GM04504 (cell line): ENCODE data around the gene SLC1A4.

ENCODE experiments used
- DNase-seq: peaks from one replicate; pipeline ENCODE4 v3.0.0-alpha.2; 2012; ENCODE audit warnings: low read depth

SLC1A4 gene

GRCh38 chr2:65054749-65055421, 65.7 kb downstream of the SLC1A4 start:
- DNase-seq, result no peak

DNA sequence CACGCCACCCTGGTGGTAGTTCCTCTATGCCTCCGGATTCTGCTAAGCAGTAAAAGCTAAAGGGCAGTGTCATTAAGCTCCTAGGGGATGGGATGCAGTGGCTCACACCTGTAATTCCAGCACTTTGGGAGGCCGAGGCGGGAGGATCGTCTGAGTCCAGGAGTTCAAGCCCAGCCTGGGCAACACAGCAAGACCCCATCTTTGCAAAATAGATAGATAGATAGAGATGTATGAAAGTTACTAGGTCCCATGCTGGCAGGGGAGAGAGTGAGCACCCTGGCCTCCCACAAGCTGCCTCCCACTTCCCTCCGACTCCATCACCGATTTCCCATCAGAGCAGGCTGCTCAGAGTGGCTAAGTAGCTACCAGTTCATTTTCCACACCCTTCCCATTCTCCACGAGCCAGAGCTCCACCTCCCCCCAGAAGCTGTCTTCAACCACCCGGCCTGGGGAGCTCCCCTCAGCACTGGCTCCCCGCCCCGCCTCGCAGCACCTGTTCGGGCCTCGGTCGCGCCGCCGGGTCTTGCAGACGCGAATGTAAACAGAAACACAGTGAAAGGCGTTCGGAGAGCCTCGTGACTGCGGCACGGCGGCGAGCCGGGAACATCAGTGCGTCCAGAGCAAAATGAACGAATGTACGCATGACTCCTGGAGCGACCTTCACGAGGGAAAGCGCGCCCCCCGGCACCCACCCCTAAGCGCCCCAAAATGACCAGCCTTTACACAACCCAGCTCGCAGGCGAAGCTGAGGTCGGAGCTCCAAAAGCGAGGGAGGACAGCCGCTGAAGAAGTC, 66.4 kb downstream of the SLC1A4 start:
- DNase-seq, result no peak

GRCh38 chr2:65056215-65057053, 67.2 kb downstream of the SLC1A4 start, which contains the start of gene CEP68:
TSS of gene CEP68 (plus strand) at chr2:65056416. CDS start at chr2:65069445, 13,029 bp downstream.
- DNase-seq, result peak; percentile 92

- no peak for DNase-seq
Measured at GRCh38 chr2:65057054-65057375, 67.8 kb downstream of the SLC1A4 start.

- DNase-seq, result no peak
Measured at GRCh38 chr2:65057391-65058052, 68.3 kb downstream of the SLC1A4 start.

DNA sequence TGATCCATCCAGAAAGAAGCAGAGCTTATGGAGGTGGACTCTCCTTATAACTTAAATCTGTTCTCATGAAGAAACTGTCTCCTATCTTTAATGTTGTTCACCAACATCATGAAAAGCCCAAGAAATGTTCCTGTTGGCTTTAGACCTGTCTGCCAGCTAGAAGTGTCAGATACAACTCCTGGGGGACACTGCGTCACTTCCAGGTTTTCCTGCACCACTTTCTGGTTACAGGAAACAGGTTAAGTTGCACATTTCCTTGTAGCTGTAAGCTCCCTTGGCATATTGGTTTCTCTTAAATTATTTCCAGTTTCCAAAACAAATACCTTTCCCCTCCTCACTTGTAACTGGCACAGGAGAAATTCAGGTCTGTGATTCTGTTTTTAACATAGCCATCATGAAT, 69.9 kb downstream of the SLC1A4 start:
- DNase-seq, result no peak

GRCh38 chr2:65061146-65061909, 72.1 kb downstream of the SLC1A4 start:
- no peak for DNase-seq

GRCh38 chr2:65061910-65062339, 72.7 kb downstream of the SLC1A4 start:
- DNase-seq, result no peak

DNA sequence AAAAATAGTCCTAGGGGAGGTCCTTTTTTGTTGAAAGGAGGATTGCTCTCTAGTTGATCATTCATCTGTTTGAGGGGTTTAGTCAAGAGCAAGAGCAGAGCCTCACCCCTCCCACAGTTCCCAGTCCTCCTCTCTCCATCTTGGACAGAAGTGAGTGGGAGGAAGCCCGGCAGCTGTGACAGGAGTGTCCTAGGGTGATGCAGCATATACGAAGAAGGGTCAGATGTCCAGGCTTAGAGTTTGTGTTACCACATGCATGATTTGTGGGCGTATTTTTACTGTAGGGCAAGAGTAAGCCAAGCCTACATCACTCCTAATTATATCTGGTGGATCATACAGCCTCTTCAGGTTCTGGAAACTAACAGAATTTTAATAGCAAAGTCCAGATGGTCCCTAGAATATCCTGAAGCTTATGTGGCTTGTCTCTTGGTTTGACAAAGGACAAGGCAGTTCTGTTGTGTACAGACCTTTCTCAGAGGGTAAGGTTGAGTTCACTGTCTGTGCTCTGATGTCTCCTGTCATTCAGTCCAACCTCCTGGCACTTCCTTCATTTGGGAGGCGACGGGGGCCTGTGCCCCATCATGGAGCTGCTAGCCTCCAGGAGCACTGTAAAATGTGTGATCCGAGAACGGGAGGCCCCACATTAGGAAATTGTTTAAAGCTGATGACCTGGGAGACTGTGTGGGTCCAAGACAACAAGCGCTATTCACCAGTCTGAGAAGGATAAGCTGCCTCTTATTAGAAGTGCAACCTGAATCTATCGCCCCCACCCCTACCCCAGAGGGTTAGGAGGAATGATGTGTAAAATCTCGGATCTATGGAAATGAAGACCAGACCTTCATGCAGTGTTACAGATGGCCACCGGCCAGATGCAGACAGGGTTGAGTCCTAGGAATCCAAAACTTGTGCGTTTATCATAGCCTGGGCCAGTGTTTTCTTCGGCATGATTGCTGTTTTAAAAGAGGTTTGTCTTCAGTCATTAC, 73.9 kb downstream of the SLC1A4 start:
- DNase-seq, result no peak

- peak; percentile 84 for DNase-seq
Measured at GRCh38 chr2:65064728-65065552, 75.7 kb downstream of the SLC1A4 start.

GRCh38 chr2:65067806-65068553, 78.8 kb downstream of the SLC1A4 start:
- no peak for DNase-seq

- no peak for DNase-seq
Measured at GRCh38 chr2:65069439-65069824, 80.2 kb downstream of the SLC1A4 start.

DNA sequence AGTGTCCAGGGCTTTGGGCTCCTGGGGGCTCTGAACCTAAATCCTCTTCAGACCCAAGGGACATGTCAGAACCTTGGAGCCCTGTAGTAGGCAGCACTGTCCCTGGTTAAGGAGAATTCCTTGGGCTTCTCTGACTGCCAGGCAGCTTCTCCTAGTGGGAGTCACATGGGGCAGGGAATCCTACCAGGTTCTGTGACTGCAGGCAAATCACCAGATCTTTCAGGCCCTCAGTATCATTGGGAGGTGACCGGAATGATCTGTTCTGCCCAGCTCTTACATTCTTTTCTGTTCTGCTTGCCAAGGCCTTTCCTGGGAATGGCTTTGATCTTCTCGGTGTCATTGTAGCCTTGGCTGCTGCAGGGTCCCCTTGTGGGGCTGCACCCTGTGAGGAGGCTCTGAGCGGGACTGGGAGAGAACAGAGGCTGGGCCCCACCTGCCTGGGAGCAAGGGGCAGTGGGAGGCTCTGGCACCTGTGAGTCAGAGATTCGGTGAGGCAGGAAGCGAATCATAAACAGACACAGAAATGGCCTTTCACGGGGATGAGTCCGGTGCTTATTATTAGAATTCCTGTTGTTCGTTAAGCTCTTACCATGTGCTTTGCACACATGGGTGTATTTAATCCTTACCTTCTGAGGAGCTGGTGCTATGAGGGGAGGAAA, 81.1 kb downstream of the SLC1A4 start:
- DNase-seq, result peak; percentile 33

- no peak for DNase-seq
Measured at GRCh38 chr2:65070856-65071255, 81.7 kb downstream of the SLC1A4 start.

- DNase-seq, result no peak
Measured at GRCh38 chr2:65071499-65072180, 82.4 kb downstream of the SLC1A4 start.

DNA sequence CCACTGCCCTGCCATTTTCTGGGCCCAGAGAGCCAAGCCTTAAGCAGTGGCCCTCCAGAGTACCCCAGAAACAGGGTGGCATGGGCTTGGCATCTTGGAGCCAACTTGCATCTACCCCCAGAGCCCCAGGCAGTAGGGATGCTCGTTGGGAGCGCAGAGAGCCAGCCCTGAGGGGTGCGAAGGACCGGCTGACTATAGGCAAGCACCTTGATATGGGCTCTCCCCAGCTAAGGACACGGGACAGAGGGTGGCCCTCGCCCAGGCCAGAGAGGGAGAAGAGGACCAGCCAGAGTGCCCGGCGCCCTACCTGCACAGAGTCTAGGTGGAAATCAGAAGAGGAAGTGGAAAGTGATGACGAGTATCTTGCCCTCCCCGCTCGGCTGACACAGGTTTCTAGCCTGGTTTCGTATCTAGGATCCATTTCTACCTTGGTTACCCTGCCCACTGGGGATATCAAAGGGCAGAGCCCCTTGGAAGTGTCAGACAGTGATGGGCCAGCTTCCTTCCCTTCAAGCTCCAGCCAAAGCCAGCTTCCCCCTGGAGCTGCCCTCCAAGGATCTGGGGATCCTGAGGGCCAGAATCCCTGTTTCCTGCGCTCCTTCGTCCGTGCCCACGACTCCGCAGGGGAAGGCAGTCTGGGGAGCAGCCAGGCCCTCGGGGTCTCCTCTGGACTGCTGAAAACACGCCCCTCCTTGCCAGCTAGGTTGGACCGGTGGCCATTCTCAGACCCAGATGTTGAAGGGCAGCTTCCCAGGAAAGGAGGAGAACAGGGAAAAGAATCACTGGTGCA, 83.2 kb downstream of the SLC1A4 start:
- DNase-seq, result no peak
